Kidney capillary endothelial cell (primary cell): ENCODE measurements around the gene RGL4.

Experiments used
- DNase-seq: peaks from one replicate; pipeline ENCODE4 v3.0.0-alpha.2; 2018; ENCODE audit warnings: low spot score

RGL4 gene

DNA sequence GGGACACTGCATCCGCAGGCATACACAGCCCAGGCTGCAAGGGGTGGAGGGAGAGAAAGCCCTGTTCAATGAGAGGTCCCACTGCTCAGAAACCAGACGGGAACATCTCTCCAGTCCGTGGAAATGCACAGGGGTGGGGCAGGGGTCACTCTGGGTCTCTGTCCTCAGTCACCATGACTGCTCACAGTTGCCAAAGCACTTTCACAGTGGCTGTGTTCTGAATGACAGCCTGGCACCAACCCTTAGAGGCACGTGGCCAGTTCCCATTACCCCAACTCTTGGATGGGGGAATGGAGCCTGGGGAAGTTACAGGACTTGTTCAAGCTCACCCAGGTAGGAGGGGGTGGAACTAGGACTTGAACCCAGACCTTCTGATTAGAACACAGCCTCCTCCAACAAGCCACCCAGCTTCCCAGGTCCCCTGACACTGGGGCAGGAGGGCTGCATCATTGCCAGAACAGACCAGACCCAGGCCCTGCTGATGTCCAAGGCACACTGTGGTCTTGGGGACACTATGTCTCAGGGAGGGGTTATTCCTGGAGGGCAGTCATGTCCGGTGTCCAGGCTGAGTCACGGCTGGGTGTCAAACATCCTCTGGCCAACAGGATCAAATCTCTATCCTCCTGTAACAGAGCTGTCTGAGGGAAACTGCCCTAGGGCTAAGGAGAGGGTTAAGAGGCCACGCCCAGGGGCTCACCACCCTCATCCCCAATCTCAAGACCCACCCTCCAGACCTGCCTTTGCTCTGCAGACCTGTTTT lies 51.9 kb downstream of the RGL4 start:
- DNase-seq: no peak

DNA sequence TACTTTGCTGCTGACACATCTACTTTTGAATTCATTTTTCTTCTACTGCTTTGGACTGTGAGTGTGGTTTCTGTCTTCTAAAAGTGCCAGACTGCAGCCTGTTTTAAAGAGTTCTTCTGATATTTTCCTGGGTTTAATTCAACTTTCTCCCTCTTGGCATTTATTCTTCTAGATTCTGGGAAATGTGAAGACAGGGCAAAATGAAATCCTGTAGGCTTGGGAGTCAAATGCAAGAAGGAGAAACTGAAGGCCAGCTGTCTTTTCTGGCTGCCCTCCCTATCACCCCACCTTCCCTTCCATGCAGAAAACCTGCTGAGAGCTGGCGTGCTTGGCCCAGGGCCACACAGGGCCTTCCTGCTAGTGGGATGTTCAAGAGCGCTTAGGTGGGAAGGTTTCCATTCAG lies 52.5 kb downstream of the RGL4 start:
- no peak for DNase-seq

DNA sequence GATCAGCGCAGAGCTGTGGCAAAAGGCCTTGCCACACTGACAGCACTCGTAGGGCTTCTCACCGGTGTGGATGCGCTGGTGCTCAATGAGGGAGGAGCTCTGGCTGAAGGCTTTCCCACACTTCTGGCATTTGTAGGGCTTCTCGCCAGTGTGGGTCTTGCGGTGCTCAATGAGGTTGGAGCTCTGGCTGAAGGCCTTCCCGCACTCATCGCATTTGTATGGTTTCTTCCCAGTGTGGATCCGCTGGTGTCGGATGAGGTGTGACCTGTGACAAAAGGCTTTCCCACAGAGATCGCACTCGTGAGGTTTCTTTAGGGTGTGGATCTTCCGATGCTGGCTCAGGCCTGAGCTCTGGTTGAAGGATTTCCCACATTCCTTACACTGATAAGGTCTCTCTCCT lies 53.2 kb downstream of the RGL4 start:
- DNase-seq: no peak

DNA sequence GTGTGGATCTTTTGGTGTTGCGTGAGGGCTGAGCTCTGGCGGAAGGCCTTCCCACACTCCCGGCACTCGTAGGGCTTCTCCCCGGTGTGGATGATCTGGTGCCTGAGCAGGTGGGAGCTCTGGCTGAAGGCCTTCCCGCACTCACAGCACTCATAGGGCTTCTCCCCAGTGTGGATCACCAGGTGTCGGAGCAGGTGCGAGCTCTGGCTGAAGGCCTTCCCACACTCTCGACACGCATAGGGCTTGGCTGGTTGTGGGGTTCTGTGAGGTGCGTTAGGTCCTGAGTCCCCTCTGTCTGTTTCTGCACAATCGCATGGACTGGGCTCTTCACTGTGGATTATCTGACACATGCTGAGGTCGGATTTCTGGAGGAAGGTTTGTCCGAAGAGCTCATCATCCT lies 53.7 kb downstream of the RGL4 start:
- no peak for DNase-seq

DNA sequence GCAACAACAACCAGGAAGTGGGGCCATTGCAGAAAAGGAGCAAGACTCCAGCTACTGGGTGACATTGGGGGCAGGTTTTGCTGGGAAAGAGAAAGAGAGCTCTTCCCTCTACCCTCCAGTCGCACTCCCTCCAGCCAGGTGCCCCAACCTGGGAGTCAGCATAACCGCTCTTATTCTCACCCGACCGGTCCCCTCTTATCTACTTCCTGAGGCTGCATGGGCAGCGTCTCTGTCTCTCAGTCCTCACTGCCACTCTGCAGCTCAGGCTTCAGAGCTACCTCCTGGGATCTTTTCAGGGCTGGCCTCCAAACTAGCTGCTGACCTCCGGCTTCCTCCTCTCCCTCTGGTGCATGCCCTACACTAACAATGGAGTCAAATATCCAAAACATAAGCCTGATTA lies 55.0 kb downstream of the RGL4 start:
- no peak for DNase-seq
